PFSK-1 (cell line): ENCODE results near the gene VRK3.

Source experiments
- POLR2AphosphoS5 ChIP-seq: IDR thresholded peaks from 2 replicates; pipeline ENCODE4 v1.6.1; 2012; ENCODE audit warnings: low read depth, mild to moderate bottlenecking, control low read depth, low read length, moderate library complexity
- SIN3A ChIP-seq: IDR thresholded peaks from 2 replicates; pipeline ENCODE4 v1.6.1; 2012; ENCODE audit warnings: mild to moderate bottlenecking, low read length, moderate library complexity, borderline replicate concordance; ENCODE audit not compliant: insufficient read depth

DNA sequence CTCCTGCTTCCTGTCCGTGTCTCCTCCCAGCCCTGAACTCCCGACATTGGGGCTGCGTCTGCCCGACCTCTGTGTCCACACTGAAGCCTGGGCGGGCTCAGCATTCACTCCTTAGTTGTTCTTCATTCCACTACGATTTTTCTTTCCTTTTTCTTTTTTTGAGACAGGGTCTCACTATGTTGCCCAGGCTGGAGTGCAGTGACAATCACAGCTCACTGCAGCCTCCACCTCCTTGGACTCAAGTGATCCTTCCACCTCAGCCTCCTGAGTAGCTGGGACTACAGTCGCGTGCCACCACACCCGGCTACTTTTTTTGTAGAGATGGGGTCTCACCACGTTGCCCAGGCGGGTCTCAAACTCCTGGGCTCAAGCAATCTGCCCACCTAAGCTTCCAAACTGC is 40.7 kb downstream of the VRK3 start:
- TF ChIP-seq POLR2AphosphoS5, result no peak
- no peak for TF ChIP-seq SIN3A
